ENCODE measurements around the gene BRCA1. TPM values are rescaled to one million over a fixed set of nuclear protein-coding genes. Genes with fewer than 3 reads are reported as not detected.
A peak's percentile ranks its signal among the peaks of the same experiment; 100 is the strongest.

Gene BRCA1
- total RNA-seq, 1 donor from 2014 or later: 6.0 TPM

- Histone ChIP-seq H3K36me3 (ENCODE audit: insufficient read depth, low read length) (no peaks in the 10 kb centered on the region), H3K4me1 (ENCODE audit: insufficient read depth, low read length) (no peaks in the 10 kb centered on the region), H4K20me1 (ENCODE audit: insufficient read depth, low read length) (no peaks in the 10 kb centered on the region), H3K27ac (ENCODE audit: low read depth, low read length) (no peak overlapping the region), H2AFZ (ENCODE audit: low read depth, low read length) (no peak overlapping the region), H3K4me3 (ENCODE audit: insufficient read depth, low read depth, low read length) (no peak overlapping the region), H3K9ac (ENCODE audit: low read length) (no peak overlapping the region), H3K79me2 (ENCODE audit: insufficient read depth, low read length) (no peaks in the 10 kb centered on the region), H3K4me2 (ENCODE audit: low read length) (no peak overlapping the region), H3K9me3 (ENCODE audit: insufficient read depth, low read depth, low read length) (no peaks in the 10 kb centered on the region), H3K27me3 (ENCODE audit: insufficient read depth, low read length) (no peaks in the 10 kb centered on the region)
- FAIRE-seq: no peak
- no peak overlapping the region for H3K27ac Mint-ChIP-seq (ENCODE audit: unreplicated experiment)
- no peaks in the 10 kb centered on the region for H3K9me3 Mint-ChIP-seq (ENCODE audit: unreplicated experiment)
- TF ChIP-seq EZH2 (IDR thresholded peaks at IDR 0.05; ENCODE audit: insufficient read depth, low read length) (no peak), CTCF (IDR thresholded peaks at IDR 0.05; ENCODE audit: insufficient read depth, low read depth, low read length) (no peak)
- peak; percentile 13 for DNase-seq (ENCODE audit: low read depth)
- H3K36me3 Mint-ChIP-seq (ENCODE audit: low read depth, unreplicated experiment): no peaks in the 10 kb centered on the region
- peaks cover 2% of the 10 kb centered on the region for H3K27me3 Mint-ChIP-seq (ENCODE audit: low read depth, unreplicated experiment)
- H3K4me1 Mint-ChIP-seq (ENCODE audit: low read depth, unreplicated experiment): no peaks in the 10 kb centered on the region
- no peak overlapping the region for H3K4me3 Mint-ChIP-seq (ENCODE audit: unreplicated experiment)
Measured at GRCh38 chr17:43051969-43052368, 73.2 kb downstream of the BRCA1 start.

GRCh38 chr17:43044024-43044423 is 81.1 kb downstream of the BRCA1 start:
- Mint-ChIP-seq H3K4me3 (ENCODE audit: unreplicated experiment) (no peak overlapping the region), H3K27me3 (ENCODE audit: low read depth, unreplicated experiment) (peaks cover 2% of the 10 kb centered on the region), H3K9me3 (ENCODE audit: unreplicated experiment) (no peaks in the 10 kb centered on the region), H3K36me3 (ENCODE audit: low read depth, unreplicated experiment) (no peaks in the 10 kb centered on the region), H3K4me1 (ENCODE audit: low read depth, unreplicated experiment) (peaks cover 5% of the 10 kb centered on the region), H3K27ac (ENCODE audit: unreplicated experiment) (no peak overlapping the region)
- no peak overlapping the region for H3K4me2 ChIP-seq (ENCODE audit: low read length)
- H4K20me1 ChIP-seq (ENCODE audit: insufficient read depth, low read length): no peaks in the 10 kb centered on the region
- TF ChIP-seq CTCF (IDR thresholded peaks at IDR 0.05; ENCODE audit: insufficient read depth, low read depth, low read length) (no peak), EZH2 (IDR thresholded peaks at IDR 0.05; ENCODE audit: insufficient read depth, low read length) (no peak)
- H3K79me2 ChIP-seq (ENCODE audit: insufficient read depth, low read length): no peaks in the 10 kb centered on the region
- FAIRE-seq (no peak), DNase-seq (ENCODE audit: low read depth) (no peak)
- peaks cover 3% of the 10 kb centered on the region for H3K36me3 ChIP-seq (ENCODE audit: insufficient read depth, low read length)
- no peak overlapping the region for H3K27ac ChIP-seq (ENCODE audit: low read depth, low read length)
- H2AFZ ChIP-seq (ENCODE audit: low read depth, low read length): no peak overlapping the region
- H3K4me1 ChIP-seq (ENCODE audit: insufficient read depth, low read length): no peaks in the 10 kb centered on the region
- H3K9me3 ChIP-seq (ENCODE audit: insufficient read depth, low read depth, low read length): no peaks in the 10 kb centered on the region
- H3K9ac ChIP-seq (ENCODE audit: low read length): no peak overlapping the region
- no peaks in the 10 kb centered on the region for H3K27me3 ChIP-seq (ENCODE audit: insufficient read depth, low read length)
- H3K4me3 ChIP-seq (ENCODE audit: insufficient read depth, low read depth, low read length): no peak overlapping the region

- Histone ChIP-seq H3K4me3 (ENCODE audit: insufficient read depth, low read depth, low read length) (no peak overlapping the region), H3K36me3 (ENCODE audit: insufficient read depth, low read length) (peaks cover 3% of the 10 kb centered on the region), H3K9ac (ENCODE audit: low read length) (no peak overlapping the region), H3K4me1 (ENCODE audit: insufficient read depth, low read length) (no peaks in the 10 kb centered on the region), H3K79me2 (ENCODE audit: insufficient read depth, low read length) (no peaks in the 10 kb centered on the region), H4K20me1 (ENCODE audit: insufficient read depth, low read length) (no peaks in the 10 kb centered on the region), H3K4me2 (ENCODE audit: low read length) (no peak overlapping the region), H3K9me3 (ENCODE audit: insufficient read depth, low read depth, low read length) (no peaks in the 10 kb centered on the region), H3K27ac (ENCODE audit: low read depth, low read length) (no peak overlapping the region), H3K27me3 (ENCODE audit: insufficient read depth, low read length) (no peaks in the 10 kb centered on the region), H2AFZ (ENCODE audit: low read depth, low read length) (no peak overlapping the region)
- no peak for FAIRE-seq
- H3K36me3 Mint-ChIP-seq (ENCODE audit: low read depth, unreplicated experiment): no peaks in the 10 kb centered on the region
- no peak for DNase-seq (ENCODE audit: low read depth)
- no peak overlapping the region for H3K4me3 Mint-ChIP-seq (ENCODE audit: unreplicated experiment)
- TF ChIP-seq EZH2 (IDR thresholded peaks at IDR 0.05; ENCODE audit: insufficient read depth, low read length) (no peak), CTCF (IDR thresholded peaks at IDR 0.05; ENCODE audit: insufficient read depth, low read depth, low read length) (no peak)
- peaks cover 2% of the 10 kb centered on the region for H3K27me3 Mint-ChIP-seq (ENCODE audit: low read depth, unreplicated experiment)
- no peaks in the 10 kb centered on the region for H3K9me3 Mint-ChIP-seq (ENCODE audit: unreplicated experiment)
- peaks cover 5% of the 10 kb centered on the region for H3K4me1 Mint-ChIP-seq (ENCODE audit: low read depth, unreplicated experiment)
- H3K27ac Mint-ChIP-seq (ENCODE audit: unreplicated experiment): no peak overlapping the region
Measured at GRCh38 chr17:43043307-43043706, 81.9 kb downstream of the BRCA1 start.

Data from astrocyte (in vitro differentiated cells and primary cell).